Right lobe of liver (tissue), 4 donors: ENCODE results near the gene TOMM5.

Source experiments
- CTCF ChIP-seq, 4 donors: fragments of 200-600 bp in 3 of 4; fragments of 450-650 bp in 1 of 4; IDR thresholded peaks; one replicate each; pipeline versions ENCODE4 v1.5.1 to v1.8.0; 2016 to 2022; ENCODE audit warnings: antibody characterized with exemption in 4 of 4, mild to moderate bottlenecking in 2 of 4
- POLR2A ChIP-seq: fragments of 450-650 bp; IDR thresholded peaks from one replicate; pipeline ENCODE4 v1.6.1; 2017; ENCODE audit warnings: antibody characterized with exemption, mild to moderate bottlenecking
- donor health status: DM: no; HTN: no; CAD: no.
- donor health status: DM: no; HTN: no; CAD: no.
- donor health status: DM: no; HTN: yes; CAD: no.

GRCh38 chr9:37542488-37542887, 49.9 kb downstream of the TOMM5 start:
- TF ChIP-seq CTCF (IDR thresholded peaks at IDR 0.05), result no peak
- no peak for TF ChIP-seq POLR2A
